GM11168 (cell line): Measurements from ENCODE around the gene GET4.
"Not testable (repeated sequence)": the region's sequence is repeated elsewhere in the genome, so short reads cannot be mapped to it uniquely, and the experiment has no call there.

Experiments
- in situ Hi-C: fragments of 300-500 bp; cut with MboI; formaldehyde crosslinking; loops from one replicate; pipeline ENCODE4 v1.12.0; 2022; ENCODE audit warnings: low sequenced_read_pairs; ENCODE audit not compliant: unreplicated experiment

The GET4 gene

DNA sequence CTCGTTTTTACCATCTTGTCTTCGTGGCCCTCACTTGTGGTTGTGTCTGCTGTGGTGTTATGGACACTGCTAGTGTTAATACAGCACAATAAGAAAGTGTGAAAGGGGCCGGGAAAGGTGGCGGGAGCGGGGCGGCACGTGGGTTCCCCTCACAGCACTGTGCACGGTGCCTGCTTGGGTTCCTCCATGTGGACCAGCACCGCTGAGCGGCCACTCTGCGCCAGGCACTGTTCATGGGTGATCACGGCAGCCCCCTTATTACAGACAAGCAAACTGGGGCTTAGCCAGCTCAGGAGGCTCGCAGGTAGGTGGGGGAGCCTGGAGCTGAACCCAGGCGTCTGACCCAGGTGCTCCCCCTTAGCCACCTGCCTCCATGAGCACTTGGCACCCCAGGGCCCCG lies 31.8 kb upstream of the GET4 start:
- in situ Hi-C loops = no loop called here

DNA sequence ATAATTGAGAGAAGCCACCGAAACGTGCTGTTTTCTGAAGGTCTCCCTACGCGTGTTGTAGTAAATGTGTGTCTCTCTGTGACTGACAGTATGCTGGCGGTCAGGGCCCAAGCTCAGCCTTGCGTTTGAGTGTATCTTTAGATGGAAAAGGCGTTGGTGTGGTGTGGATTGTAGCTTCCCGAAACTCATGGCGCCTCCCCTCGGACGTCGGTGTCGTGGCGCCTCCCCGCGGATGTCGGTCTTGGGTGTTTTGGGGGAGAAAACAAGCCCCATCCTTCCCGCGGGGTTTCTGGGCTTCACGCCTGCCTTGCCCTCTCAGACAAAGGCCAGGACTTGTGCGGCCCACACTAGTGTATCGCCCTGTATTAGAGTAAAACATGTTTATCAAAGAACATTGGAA lies 31.3 kb upstream of the GET4 start:
- in situ Hi-C loops = no loop called here

DNA sequence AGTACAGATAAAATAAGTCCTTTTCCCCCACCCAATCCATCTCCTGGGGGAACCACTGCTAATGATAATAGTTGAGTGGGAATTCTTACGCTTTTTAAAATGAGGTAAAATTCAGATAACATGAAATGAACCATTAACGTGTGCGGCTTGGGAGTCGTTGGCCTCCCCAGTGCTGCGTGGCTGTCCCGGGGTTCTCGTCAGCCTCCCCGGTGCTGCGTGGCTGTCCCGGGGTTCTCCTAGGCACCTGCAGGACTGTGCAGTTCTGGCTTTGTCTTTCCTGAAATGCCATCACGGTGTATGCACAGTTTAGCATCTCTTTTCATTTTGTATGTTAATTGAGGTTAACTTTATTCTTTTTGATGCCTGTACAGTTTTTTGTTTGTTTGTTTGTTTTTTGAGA lies 30.6 kb upstream of the GET4 start:
- in situ Hi-C loops = no loop called here

DNA sequence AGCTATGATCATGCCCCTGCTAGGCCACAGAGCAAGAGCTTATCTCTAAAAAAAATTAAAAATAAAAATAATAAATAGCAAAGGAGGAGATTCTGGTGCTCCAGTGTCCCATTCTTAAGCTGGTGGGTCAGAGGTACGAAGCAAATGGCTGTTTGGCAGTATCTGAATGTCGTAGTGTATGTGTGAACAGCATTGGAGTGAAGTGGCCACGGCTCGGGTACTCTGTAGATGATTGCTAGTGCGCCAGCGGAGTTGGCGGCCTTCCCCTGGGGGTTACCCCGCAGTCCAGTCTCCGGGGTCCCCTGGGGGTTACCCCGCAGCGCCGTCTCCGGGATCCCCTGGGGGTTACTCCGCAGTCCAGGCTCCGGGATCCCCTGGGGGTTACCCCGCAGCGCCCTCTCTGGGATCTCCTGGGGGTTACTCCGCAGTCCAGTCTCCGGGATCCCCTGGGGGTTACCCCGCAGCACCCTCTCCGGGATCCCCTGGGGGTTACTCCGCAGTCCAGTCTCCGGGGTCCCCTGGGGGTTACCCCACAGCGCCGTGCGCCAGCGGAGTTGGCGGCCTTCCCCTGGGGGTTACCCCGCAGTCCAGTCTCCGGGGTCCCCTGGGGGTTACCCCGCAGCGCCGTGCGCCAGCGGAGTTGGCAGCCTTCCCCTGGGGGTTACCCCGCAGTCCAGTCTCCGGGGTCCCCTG lies 29.2 kb upstream of the GET4 start:
- in situ Hi-C loops = not testable (repeated sequence)

DNA sequence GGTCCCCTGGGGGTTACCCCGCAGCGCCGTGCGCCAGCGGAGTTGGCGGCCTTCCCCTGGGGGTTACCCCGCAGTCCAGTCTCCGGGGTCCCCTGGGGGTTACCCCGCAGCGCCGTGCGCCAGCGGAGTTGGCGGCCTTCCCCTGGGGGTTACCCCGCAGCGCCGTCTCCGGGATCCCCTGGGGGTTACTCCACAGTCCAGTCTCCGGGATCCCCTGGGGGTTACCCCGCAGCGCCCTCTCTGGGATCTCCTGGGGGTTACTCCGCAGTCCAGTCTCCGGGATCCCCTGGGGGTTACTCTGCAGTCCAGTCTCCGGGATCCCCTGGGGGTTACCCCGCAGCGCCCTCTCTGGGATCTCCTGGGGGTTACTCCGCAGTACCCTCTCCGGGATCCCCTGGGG lies 28.6 kb upstream of the GET4 start:
- in situ Hi-C loops = not testable (repeated sequence)

DNA sequence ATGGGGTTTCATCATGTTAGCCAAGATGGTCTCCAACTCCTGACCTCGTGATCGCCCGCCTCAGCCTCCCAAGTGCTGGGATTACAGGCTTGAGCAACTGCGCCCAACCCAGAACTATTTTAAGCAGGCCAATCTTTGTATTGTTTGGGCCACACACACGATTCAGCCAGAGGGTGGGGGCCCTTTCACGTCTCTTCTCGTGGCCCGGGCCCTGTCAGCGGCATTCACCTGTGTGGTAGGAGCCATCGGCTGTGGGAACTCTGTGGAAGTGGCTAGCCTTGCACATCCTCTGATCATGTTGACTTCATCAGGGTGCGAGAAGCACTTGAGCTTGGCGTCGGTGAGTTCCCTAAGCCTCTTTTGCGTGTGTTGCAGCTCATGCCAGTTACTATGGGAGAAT lies 27.2 kb upstream of the GET4 start:
- in situ Hi-C loops = no loop called here

DNA sequence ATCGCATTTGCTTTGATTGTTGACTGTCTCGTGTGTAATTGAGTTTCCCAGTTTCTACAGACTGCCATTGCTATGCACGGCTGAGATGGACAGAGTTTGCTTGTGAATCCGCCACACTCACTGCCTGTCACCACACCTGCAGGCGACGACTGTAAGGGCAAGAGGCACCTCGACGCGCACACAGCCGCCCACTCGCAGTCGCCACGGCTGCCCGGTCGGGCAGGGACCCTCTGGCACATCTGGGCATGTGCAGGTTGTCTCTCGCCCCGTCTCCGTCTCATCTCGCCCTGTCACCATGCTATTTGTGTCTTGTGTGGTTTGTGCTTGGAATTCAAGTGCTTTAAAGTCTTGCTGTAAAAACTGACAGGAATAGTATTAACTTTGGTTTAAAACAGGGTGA lies 26.6 kb upstream of the GET4 start:
- in situ Hi-C loops = no loop called here

DNA sequence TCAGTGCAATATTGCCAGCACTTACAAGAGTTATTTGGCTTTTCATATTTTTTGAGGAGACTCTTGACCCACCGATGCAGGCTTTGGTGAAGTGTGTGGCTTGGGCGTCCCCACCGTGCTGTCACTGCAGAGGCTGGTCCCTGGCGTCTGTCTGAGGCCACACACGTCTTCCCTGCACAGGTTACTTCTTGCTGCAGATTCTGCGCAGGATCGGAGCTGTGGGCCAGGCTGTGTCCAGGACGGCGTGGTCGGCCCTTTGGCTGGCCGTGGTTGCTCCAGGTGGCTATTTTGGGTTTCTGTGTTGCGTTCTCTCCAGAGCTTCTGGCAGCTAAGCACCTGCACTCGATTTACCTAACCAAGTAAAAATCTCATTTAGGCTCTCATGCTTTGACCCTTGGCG lies 25.1 kb upstream of the GET4 start:
- in situ Hi-C loops = no loop called here

DNA sequence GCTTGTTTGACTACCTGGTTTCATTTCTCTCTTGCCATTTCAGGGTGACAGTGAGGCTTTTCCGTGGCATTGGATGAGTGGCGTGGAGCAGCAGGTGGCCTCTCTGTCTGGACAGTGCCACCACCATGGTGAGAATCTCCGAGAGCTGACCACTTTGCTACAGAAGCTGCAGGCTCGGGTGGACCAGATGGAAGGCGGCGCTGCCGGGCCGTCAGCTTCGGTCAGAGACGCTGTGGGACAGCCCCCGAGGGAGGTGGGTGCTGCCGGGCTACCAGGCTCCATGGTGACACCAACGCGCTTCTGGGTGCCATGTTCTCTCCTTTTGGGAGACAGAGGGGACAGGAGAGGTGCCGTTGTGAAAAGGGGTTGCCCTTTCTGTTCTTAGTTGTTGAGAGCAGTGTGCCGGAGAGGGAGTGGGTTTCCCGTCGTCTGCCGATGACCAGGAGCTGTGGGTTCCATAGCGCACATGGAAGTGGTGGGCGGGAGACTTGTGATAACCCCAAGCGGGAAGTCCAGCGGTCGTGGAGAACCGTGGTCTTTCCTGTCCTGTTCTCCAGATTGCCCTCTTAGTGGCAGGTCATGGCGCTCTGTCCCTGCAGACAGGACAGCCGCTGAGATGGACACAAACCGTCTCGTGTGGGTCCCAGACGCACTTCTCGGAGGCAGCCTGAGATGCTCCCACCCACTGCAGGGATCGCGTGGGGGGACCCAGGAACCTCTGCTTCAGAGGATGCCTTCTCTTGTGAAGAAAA lies 22.8 kb upstream of the GET4 start:
- in situ Hi-C loops = no loop called here

DNA sequence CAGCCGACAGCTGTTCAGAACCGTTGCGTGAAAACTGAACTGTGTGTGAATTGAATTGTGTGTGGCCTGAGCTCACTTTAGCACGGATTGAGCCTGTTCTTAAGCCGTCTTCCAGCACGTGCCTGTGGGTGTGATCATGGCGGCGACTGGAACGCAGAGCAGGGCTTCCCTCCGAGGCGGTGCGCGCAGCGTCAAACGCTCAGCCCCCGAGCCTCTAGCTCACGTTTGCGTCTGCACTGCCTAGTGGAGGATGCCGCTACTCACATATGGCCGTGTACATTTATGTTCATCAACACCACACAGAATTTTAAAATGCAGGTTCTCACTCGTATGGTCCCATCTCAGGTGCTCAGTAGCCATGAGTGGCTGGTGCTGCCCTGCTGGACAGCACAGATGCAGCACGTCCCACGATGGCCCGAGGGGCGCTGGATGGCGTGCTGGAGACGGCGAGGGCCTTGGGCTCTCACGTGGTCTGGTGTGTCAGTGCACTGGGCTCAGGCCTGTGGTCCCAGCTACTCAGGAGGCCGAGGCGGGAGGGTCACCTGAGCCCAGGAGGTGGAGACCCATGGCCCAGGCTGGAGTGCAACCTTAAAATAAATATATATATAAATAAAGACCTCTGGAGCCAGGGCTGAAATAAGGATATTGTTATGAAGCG lies 22.1 kb upstream of the GET4 start:
- in situ Hi-C loops = no loop called here

DNA sequence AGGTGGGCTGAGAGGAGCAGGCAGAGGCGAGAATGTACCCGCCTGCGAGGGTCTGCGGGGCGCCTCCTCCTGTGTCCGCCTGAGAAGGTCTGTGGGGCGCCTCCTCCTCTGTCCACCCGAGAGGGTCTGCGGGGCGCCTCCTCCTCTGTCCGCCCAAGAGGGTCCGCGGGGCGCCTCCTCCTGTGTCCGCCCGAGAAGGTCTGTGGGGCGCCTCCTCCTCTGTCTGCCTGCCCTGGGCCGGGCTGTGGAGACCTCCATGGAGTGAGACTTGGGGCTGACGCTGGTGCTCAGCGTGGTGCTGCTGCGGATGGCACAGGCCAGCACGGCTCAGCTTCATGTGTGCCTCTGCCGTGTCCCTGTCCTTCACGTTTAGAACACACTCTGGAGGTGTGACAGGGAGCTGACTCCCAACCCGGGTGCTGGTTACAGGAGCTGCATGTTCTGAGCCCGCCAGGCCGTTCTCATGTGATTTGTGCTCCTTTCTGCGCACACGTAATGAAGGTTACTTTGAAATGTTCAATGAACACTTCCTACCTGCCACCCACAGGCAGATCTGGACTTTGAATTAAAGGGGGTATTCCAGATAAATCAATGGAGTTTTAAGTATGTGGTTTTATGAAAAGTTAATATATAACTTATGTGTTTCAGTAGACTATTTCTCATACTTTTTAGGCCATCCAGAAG lies 20.5 kb upstream of the GET4 start:
- in situ Hi-C loops = no loop called here

DNA sequence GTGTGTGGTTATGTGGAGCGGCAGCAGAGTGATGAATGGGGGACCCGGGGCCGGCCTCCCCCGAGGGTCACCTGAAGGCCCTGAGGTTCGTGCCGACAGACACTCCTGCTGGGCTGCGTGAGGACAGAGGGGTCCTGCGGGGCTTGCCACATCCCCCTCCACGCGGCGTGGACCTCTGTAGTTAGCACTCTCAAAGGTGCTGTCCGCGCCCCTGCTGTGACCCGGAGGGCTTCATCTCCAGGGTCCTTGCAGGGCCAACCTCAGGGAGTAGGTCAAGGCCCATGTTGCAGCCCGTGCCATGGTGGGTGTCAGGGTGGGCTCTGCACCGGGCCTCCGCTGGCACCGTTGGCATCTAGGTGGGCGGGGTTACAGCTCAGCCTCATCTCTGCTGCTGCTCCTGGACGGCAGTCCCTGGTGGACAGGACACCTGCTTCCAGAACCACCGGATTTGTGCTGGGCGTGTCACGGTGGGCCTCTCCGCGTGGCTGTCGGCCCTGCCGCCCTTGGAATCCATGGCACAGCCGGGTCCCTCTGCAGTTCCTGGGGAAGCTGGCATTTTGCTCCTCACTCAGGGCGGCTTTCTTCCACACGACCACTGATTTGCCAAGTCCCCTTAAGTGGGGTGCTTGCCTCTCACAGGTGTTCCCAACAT lies 19.8 kb upstream of the GET4 start:
- in situ Hi-C loops = no loop called here

DNA sequence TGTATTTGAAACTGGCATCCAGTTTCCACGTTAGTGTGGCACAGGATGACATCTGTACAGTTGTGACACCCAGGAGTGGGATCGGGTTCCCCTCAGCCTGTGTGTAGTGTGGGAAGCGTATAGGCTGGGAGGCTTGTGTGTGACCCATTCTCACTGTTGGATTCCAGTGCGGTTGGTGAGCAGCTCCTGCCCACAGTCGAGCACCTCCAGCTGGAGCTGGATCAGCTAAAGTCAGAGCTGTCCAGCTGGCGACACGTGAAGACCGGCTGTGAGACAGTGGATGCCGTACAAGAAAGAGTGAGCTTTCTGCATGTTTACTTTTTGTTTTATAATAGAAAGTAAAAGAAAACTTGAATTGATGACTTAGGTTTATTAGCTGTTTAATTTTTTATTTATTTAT lies 18.7 kb upstream of the GET4 start:
- in situ Hi-C loops = no loop called here

DNA sequence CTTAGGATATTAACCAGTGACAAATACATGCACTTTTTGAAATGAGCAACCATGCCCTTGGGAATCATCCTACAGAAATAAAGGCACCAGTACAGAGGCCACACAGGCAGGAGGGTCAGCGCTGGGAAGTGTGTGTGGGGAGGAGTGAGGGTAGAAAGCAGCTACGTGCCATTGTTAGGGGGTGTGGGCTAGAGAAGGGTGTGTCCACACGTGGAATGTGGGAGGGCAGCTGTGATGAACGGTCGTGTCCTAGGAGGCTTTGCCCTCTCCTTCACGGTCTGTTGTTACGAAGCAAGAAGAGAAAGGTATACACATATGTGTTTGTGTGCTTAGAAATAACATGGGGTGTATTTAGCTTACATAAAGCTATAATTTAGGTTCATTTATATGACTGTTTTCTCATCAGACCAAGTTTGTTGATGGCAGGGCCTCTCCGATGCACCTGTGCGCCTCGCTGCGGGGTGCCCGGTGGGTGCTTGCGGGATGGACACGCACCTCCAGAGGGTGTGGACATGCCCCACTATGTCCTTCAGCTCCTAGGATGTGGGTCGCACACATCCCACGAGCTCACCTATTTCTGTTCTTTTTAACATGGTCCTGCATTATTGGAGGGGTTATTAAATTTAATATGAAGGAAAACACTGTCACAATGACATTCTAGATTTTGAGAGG lies 16.9 kb upstream of the GET4 start:
- in situ Hi-C loops = no loop called here

DNA sequence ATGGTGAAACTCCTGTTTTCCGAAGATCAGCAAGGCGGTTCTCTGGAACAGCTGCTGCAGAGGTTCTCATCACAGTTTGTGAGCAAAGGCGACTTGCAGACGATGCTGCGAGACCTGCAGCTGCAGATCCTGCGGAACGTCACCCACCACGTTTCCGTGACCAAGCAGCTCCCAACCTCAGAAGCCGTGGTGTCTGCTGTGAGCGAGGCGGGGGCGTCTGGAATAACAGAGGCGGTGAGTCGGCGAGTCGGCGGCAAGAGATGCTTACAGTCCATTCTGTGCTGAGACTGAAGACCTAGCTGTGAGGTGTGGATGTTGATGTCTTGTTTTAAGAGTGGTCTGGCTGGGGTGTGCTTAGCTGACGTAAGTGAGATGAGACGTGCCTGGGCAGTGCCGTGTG lies 16.2 kb upstream of the GET4 start:
- in situ Hi-C loops = no loop called here

DNA sequence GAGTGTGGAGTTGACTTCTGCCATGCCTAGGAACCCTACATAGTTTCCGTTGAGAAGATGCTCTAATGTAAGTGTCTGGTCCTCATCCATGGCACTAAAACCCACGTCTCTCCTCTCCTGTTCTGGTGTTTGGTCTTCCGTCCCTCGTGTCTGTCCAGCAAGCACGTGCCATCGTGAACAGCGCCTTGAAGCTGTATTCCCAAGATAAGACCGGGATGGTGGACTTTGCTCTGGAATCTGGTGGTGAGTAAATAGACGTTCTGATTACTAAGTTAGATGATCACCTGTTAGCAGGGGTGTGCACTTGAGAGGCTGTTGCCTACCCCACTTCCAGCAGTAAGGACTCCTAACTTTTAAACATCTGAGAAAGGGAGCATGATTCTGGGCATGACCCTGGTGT lies 15.1 kb upstream of the GET4 start:
- in situ Hi-C loops = no loop called here

DNA sequence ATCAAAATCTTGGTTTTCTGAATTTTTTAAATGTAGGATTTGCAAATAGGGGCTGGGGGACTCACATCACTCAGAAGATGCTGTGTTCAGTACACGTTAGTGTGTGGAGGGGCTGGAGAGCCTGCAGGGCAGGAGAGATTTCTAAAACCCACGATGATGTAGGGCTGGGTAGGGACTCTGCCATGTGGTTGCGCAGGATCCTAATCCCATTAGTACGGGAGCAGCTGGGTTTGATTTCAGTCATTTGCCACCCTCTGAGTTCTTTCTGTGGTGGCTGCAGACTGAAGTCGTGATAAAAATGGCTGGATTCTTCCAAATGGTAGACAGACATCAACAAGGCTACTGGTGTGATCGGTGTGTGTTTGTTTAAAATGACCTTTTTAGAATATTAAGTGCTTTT lies 14.2 kb upstream of the GET4 start:
- in situ Hi-C loops = no loop called here

DNA sequence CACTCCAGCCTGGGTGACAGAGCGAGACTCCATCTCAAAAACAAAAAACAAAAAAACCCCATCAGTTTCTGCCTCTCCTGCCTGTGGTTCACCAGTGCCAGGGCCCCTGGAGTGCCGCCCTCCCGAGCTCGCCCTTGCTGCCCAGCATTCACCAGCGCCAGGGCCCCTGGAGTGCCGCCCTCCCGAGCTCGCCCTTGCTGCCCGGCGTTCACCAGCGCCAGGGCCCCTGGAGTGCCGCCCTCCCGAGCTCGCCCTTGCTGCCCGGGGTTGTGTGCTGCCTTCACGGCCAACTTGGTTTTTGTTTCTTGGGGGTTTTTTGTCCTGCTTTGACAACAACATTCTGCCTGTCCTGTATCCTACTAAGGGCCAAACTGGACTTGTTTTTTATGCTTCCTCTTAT lies 13.2 kb upstream of the GET4 start:
- in situ Hi-C loops = no loop called here

DNA sequence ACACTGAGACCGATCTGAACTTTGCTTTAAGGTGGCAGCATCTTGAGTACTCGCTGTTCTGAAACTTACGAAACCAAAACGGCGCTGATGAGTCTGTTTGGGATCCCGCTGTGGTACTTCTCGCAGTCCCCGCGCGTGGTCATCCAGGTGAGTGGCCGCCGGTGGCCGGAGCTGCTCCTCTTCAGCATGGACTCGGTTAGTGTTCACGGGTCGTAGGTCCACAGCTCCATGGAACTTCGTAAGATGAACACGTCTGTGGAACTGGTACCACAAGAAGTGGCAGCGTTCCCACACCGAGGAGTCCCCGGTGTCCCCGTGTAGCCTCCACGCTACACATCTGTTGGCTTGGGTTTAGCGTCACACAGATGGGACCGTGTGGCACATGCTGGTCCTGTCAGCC lies 10.4 kb upstream of the GET4 start:
- in situ Hi-C loops = loop anchor here (5.0 kb wide), 1 partner anchor 74 kb away; no protein-coding TSS in a partner anchor

DNA sequence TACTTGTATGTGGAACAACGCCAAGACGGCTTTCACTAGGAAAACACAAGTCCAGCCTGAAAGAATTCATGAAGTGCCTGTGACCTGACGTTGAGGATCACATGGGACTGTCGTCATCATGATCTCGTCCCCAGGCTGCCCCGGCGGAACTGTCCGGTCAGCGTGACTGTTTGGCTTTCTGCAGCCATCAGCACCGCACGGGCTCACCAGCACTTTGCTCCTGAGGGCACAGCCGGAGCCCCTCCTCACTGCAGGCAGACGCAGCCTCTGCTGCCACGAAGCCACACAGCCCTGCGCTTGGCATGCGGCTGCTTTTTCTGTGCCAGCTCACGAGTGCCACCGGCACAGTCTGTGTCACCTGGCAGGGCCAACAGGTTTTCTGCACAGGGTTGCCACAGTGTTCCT lies 9.4 kb upstream of the GET4 start:
- in situ Hi-C loops = loop anchor here (5.0 kb wide), 1 partner anchor 75 kb away; no protein-coding TSS in a partner anchor
